Endothelial cell of umbilical vein (primary cell): ENCODE data around the gene RNF144B.
"Not testable (repeated sequence)": the region's sequence is repeated elsewhere in the genome, so short reads cannot be mapped to it uniquely, and the experiment has no call there.

ENCODE experiments used
- CTCF ChIP-seq, 2 donors: IDR thresholded peaks; 1 replicate in 1 of 2; 2 replicates in 1 of 2; pipeline ENCODE4 v1.5.1; 2011; ENCODE audit warnings: low read length in 2 of 2, mild to moderate bottlenecking in 2 of 2, moderate library complexity in 2 of 2, control low read depth in 1 of 2, inconsistent platforms in 1 of 2, low read depth in 1 of 2; ENCODE audit not compliant: insufficient read depth in 1 of 2; ENCODE audit errors: extremely low read depth in 1 of 2
- EZH2 ChIP-seq: IDR thresholded peaks from 2 replicates; pipeline ENCODE4 v1.6.1; 2012; ENCODE audit warnings: borderline replicate concordance, low read depth, mild to moderate bottlenecking, moderate library complexity, low read length, inconsistent platforms; ENCODE audit not compliant: severe bottlenecking
- FOS ChIP-seq: IDR thresholded peaks from 2 replicates; pipeline ENCODE4 v1.6.1; 2011; ENCODE audit warnings: mild to moderate bottlenecking, low read length, moderate library complexity, borderline replicate concordance; ENCODE audit not compliant: insufficient read depth
- JUN ChIP-seq: IDR thresholded peaks from 2 replicates; pipeline ENCODE4 v1.6.1; 2011; ENCODE audit warnings: borderline replicate concordance, low read depth; ENCODE audit not compliant: insufficient read length, insufficient read depth
- MAX ChIP-seq: IDR thresholded peaks from 2 replicates; pipeline ENCODE4 v1.6.1; 2011; ENCODE audit not compliant: insufficient read depth, insufficient read length
- MYC ChIP-seq: IDR thresholded peaks from one replicate; pipeline ENCODE4 v1.6.1; 2011; ENCODE audit warnings: mild to moderate bottlenecking, low read depth, low read length
- POLR2A ChIP-seq: IDR thresholded peaks from 2 replicates; pipeline ENCODE4 v1.6.1; 2012; ENCODE audit warnings: low read depth, mild to moderate bottlenecking, control low read depth, low read length
- POLR2AphosphoS5 ChIP-seq: IDR thresholded peaks from 2 replicates; pipeline ENCODE4 v1.6.1; 2012; ENCODE audit warnings: low read depth, mild to moderate bottlenecking, control low read depth, low read length, moderate library complexity; ENCODE audit not compliant: insufficient read depth

- not testable (repeated sequence) for TF ChIP-seq CTCF (IDR thresholded peaks at IDR 0.05; ENCODE audit: extremely low read depth in 1 of 2, insufficient read depth in 1 of 2, low read depth in 1 of 2, low read length in 2 of 2); JUN; POLR2AphosphoS5; MYC; POLR2A; EZH2; MAX; FOS
These were observed 29.6 kb upstream of the RNF144B start for GRCh38 chr6:18357546-18357945.
